MM.1S (cell line): ENCODE data around the gene HSD3B2.

Experiments
- DNase-seq: peaks from one replicate; pipeline ENCODE4 v3.0.0-alpha.2; 2015
- H2AFZ ChIP-seq: fragments of 300-600 bp; sonication (generic); 2 replicates; pipeline ENCODE4 v1.6.0; 2016; ENCODE audit warnings: antibody characterized with exemption, low read length
- H3F3A ChIP-seq: fragments of 300-600 bp; sonication (generic); 2 replicates; pipeline ENCODE4 v1.6.1; 2016; ENCODE audit warnings: mild to moderate bottlenecking, antibody characterized with exemption, low read length, moderate library complexity, mixed read lengths; ENCODE audit not compliant: insufficient read depth
- H3K27ac ChIP-seq: fragments of 300-600 bp; sonication (generic); 2 replicates; pipeline ENCODE4 v1.5.1; 2016; ENCODE audit warnings: mild to moderate bottlenecking, low read length
- H3K27me3 ChIP-seq: fragments of 300-600 bp; sonication (generic); replicated peaks from 2 replicates; pipeline ENCODE4 v1.6.0; 2016; ENCODE audit warnings: low read length; ENCODE audit not compliant: insufficient read depth
- H3K36me3 ChIP-seq: fragments of 300-600 bp; sonication (generic); replicated peaks from 2 replicates; pipeline ENCODE4 v1.6.1; 2016; ENCODE audit warnings: mild to moderate bottlenecking, low read length, mixed read lengths; ENCODE audit not compliant: insufficient read depth
- H3K4me1 ChIP-seq: fragments of 300-600 bp; sonication (generic); 2 replicates; pipeline ENCODE4 v1.6.1; 2016; ENCODE audit warnings: low read length, mixed read lengths
- H3K4me2 ChIP-seq: fragments of 300-600 bp; sonication (generic); 2 replicates; pipeline ENCODE4 v1.6.0; 2016; ENCODE audit warnings: low read depth, low read length
- H3K4me3 ChIP-seq: fragments of 300-600 bp; sonication (generic); 2 replicates; pipeline ENCODE4 v1.5.1; 2016; ENCODE audit warnings: low read length, mixed read lengths
- H3K79me2 ChIP-seq: fragments of 300-600 bp; sonication (generic); 2 replicates; pipeline ENCODE4 v1.6.1; 2016; ENCODE audit warnings: mixed run types, low read length, mixed read lengths
- H3K9ac ChIP-seq: fragments of 300-600 bp; sonication (generic); 2 replicates; pipeline ENCODE4 v1.6.1; 2016; ENCODE audit warnings: low read length, mixed read lengths
- H3K9me2 ChIP-seq: fragments of 300-600 bp; sonication (generic); replicated peaks from 2 replicates; pipeline ENCODE4 v1.6.1; 2016; ENCODE audit warnings: mild to moderate bottlenecking, low read length, mixed read lengths; ENCODE audit not compliant: insufficient read depth
- H3K9me3 ChIP-seq: fragments of 300-600 bp; sonication (generic); replicated peaks from 2 replicates; pipeline ENCODE4 v1.6.1; 2016; ENCODE audit warnings: mild to moderate bottlenecking, low read length, mixed read lengths; ENCODE audit not compliant: insufficient read depth
- H4K20me1 ChIP-seq: fragments of 300-600 bp; sonication (generic); 2 replicates; pipeline ENCODE4 v1.6.1; 2016; ENCODE audit warnings: mild to moderate bottlenecking, low read length, moderate library complexity, mixed read lengths; ENCODE audit not compliant: insufficient read depth
- CTCF ChIP-seq: fragments of 300-600 bp; sonication (generic); IDR thresholded peaks from 2 replicates; pipeline ENCODE4 v1.5.1; 2016; ENCODE audit warnings: antibody characterized with exemption, low read length, mixed read lengths
- EZH2 ChIP-seq: fragments of 300-600 bp; sonication (generic); optimal IDR thresholded peaks from 2 replicates; pipeline ENCODE3; 2017; ENCODE audit warnings: low read depth, mild to moderate bottlenecking, antibody characterized with exemption, low read length, mixed read lengths
- EZH2phosphoT487 ChIP-seq: fragments of 300-600 bp; sonication (generic); IDR thresholded peaks from 2 replicates; pipeline ENCODE4 v1.6.1; 2018; ENCODE audit warnings: antibody characterized with exemption, low read length

Gene HSD3B2

GRCh38 chr1:119372503-119373086, 42.4 kb upstream of the HSD3B2 start:
- Histone ChIP-seq H2AFZ (0 out of 2 replicates have a peak overlapping the region, but pooled peaks have one; percentile 43), H3K4me2 (peak overlapping the region; percentile 32), H3K4me3 (no peak overlapping the region), H3K79me2 (no peaks in the 10 kb centered on the region), H3K27me3 (no peaks in the 10 kb centered on the region), H3K27ac (no peak overlapping the region), H3F3A (no peaks in the 10 kb centered on the region), H3K9me2 (no peaks in the 10 kb centered on the region), H3K36me3 (no peaks in the 10 kb centered on the region), H3K9ac (no peak overlapping the region), H3K4me1 (peaks cover 9% of the 10 kb centered on the region; the same call in 1 of the 2 replicates), H3K9me3 (no peaks in the 10 kb centered on the region), H4K20me1 (no peaks in the 10 kb centered on the region)
- TF ChIP-seq EZH2phosphoT487, result no peak
- no peak for TF ChIP-seq EZH2
- TF ChIP-seq CTCF, result peak; percentile 43
- peak; percentile 66 for DNase-seq

GRCh38 chr1:119373465-119373864, 41.5 kb upstream of the HSD3B2 start:
- no peaks in the 10 kb centered on the region for H3K27me3 ChIP-seq
- H4K20me1 ChIP-seq, result no peaks in the 10 kb centered on the region
- no peak overlapping the region for H3K4me2 ChIP-seq
- no peaks in the 10 kb centered on the region for H3K9me3 ChIP-seq
- H3K4me1 ChIP-seq, result peaks cover 9% of the 10 kb centered on the region; the same call in 1 of the 2 replicates
- no peaks in the 10 kb centered on the region for H3F3A ChIP-seq
- TF ChIP-seq CTCF, result no peak
- no peak for TF ChIP-seq EZH2phosphoT487
- TF ChIP-seq EZH2, result no peak
- no peak for DNase-seq
- no peak overlapping the region for H3K27ac ChIP-seq
- H3K9me2 ChIP-seq, result no peaks in the 10 kb centered on the region
- H3K79me2 ChIP-seq, result no peaks in the 10 kb centered on the region
- H2AFZ ChIP-seq, result no peak overlapping the region
- no peak overlapping the region for H3K9ac ChIP-seq
- no peak overlapping the region for H3K4me3 ChIP-seq
- no peaks in the 10 kb centered on the region for H3K36me3 ChIP-seq

GRCh38 chr1:119374208-119374874, 40.6 kb upstream of the HSD3B2 start:
- no peak overlapping the region for H3K4me2 ChIP-seq
- peaks cover 9% of the 10 kb centered on the region; the same call in 1 of the 2 replicates for H3K4me1 ChIP-seq
- no peaks in the 10 kb centered on the region for H3K27me3 ChIP-seq
- H3K9me3 ChIP-seq, result no peaks in the 10 kb centered on the region
- no peak overlapping the region for H3K27ac ChIP-seq
- H3K9me2 ChIP-seq, result no peaks in the 10 kb centered on the region
- no peaks in the 10 kb centered on the region for H4K20me1 ChIP-seq
- no peak overlapping the region for H3K4me3 ChIP-seq
- H2AFZ ChIP-seq, result no peak overlapping the region
- no peaks in the 10 kb centered on the region for H3K36me3 ChIP-seq
- DNase-seq, result no peak
- no peak overlapping the region for H3K9ac ChIP-seq
- TF ChIP-seq CTCF (no peak), EZH2phosphoT487 (no peak)
- no peaks in the 10 kb centered on the region for H3F3A ChIP-seq
- no peaks in the 10 kb centered on the region for H3K79me2 ChIP-seq
